Lung (tissue), 12 donors: Measurements from ENCODE around the gene EIF5AL1. TPM values are rescaled to one million over a fixed set of nuclear protein-coding genes. Genes with fewer than 3 reads are reported as not detected.

Experiments used
- ATAC-seq: fragments of 200-7000 bp; cut with Tn5 transposase; one replicate; pipeline ENCODE4 v1.9.1; 2020; ENCODE audit warnings: moderate number of reproducible peaks; ENCODE audit not compliant: insufficient read depth, low FRiP score
- DNase-seq, 3 donors: peaks; one replicate each; pipeline ENCODE4 v3.0.0-alpha.2; 2013 to 2017
- H3K27ac ChIP-seq, 2 donors: one replicate each; pipeline ENCODE4 v1.5.1; 2013; ENCODE audit warnings: mild to moderate bottlenecking in 2 of 2, moderate library complexity in 2 of 2, control low read depth in 1 of 2, inconsistent platforms in 1 of 2, low read depth in 1 of 2, low read length in 1 of 2
- H3K27me3 ChIP-seq, 3 donors: one replicate each; pipeline ENCODE4 v1.5.1; 2013; ENCODE audit warnings: low read length in 2 of 3; ENCODE audit not compliant: control insufficient read depth in 3 of 3, insufficient read depth in 3 of 3
- H3K36me3 ChIP-seq, 4 donors: one replicate each; pipeline ENCODE4 v1.5.1; 2013; ENCODE audit warnings: low read length in 4 of 4, mild to moderate bottlenecking in 1 of 4, moderate library complexity in 1 of 4; ENCODE audit not compliant: control insufficient read depth in 4 of 4, insufficient read depth in 4 of 4
- H3K4me1 ChIP-seq, 5 donors: one replicate each; pipeline ENCODE4 v1.5.1; 2013; ENCODE audit warnings: low read length in 5 of 5, mild to moderate bottlenecking in 2 of 5, moderate library complexity in 1 of 5; ENCODE audit not compliant: control insufficient read depth in 5 of 5, insufficient read depth in 5 of 5
- H3K4me3 ChIP-seq: one replicate; pipeline ENCODE4 v1.5.1; 2013; ENCODE audit warnings: mild to moderate bottlenecking, control low read depth, moderate library complexity
- H3K9ac ChIP-seq, 2 donors: one replicate each; pipeline ENCODE4 v1.5.1; 2013; ENCODE audit warnings: low read length in 2 of 2, control low read depth in 1 of 2; ENCODE audit not compliant: insufficient read depth in 1 of 2
- H3K9me3 ChIP-seq, 4 donors: one replicate each; pipeline ENCODE4 v1.5.1; 2013; ENCODE audit warnings: low read length in 3 of 4, mild to moderate bottlenecking in 1 of 4, moderate library complexity in 1 of 4; ENCODE audit not compliant: control insufficient read depth in 4 of 4, insufficient read depth in 3 of 4
- WGBS, 2 donors: extraction: QIAGEN DNeasy Blood & Tissue Kit; methylation state at CpG; one replicate each; pipeline ENCODE4 v1.1.7; 2013; 5-methylcytosine and 5-hydroxymethylcytosine counted together
- polyA plus RNA-seq, 2 donors: library from polyadenylated mRNA; stranded (reverse); fragments of 200-250 nt; gene quantifications; one replicate each; pipeline ENCODE4 v1.2.1, GENCODE V29; 2013
- total RNA-seq, 2 donors: library from RNA; depleted of rRNA in 1 of 2; stranded (reverse); fragments of >200 nt in 1 of 2; gene quantifications; one replicate each; pipeline ENCODE4 v1.2.1, GENCODE V29; 2014 to 2021
- TF ChIP-seq, protein P1 (sequence below): IDR thresholded peaks from 2 replicates; pipeline ENCODE4 v1.5.1; 2012; ENCODE audit warnings: mild to moderate bottlenecking; ENCODE audit errors: control extremely low read depth, extremely low read depth
- donor health status: control.
- donor health status: control.
- donor health status: Bipolar disorder and iron deficiency.
- donor health status: healthy.
- donor health status: DM: yes; HTN: yes; CAD: no.

Gene EIF5AL1
- total and polyA plus RNA-seq, 4 donors, result 0.14 to 0.88 (median 0.69) TPM

- DNase-seq (peak in 2 of 3 donors; percentile 18 to 59), ATAC-seq (peak; percentile 48)
- TF ChIP-seq, protein P1, sequence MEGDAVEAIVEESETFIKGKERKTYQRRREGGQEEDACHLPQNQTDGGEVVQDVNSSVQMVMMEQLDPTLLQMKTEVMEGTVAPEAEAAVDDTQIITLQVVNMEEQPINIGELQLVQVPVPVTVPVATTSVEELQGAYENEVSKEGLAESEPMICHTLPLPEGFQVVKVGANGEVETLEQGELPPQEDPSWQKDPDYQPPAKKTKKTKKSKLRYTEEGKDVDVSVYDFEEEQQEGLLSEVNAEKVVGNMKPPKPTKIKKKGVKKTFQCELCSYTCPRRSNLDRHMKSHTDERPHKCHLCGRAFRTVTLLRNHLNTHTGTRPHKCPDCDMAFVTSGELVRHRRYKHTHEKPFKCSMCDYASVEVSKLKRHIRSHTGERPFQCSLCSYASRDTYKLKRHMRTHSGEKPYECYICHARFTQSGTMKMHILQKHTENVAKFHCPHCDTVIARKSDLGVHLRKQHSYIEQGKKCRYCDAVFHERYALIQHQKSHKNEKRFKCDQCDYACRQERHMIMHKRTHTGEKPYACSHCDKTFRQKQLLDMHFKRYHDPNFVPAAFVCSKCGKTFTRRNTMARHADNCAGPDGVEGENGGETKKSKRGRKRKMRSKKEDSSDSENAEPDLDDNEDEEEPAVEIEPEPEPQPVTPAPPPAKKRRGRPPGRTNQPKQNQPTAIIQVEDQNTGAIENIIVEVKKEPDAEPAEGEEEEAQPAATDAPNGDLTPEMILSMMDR, result no peak
- no peaks in the 10 kb centered on the region for H3K9me3 ChIP-seq
- 66 to 80% methylated on average over 5 of the region's 5 CpGs for WGBS, 2 donors
- H3K27me3 ChIP-seq, result no peaks in the 10 kb centered on the region
- peak overlapping the region in 1 of 2 donors; percentile 26 for H3K27ac ChIP-seq
- no peaks in the 10 kb centered on the region for H3K36me3 ChIP-seq
- H3K9ac ChIP-seq, result no peak overlapping the region
- H3K4me3 ChIP-seq, result no peak overlapping the region
- peaks cover 0 to 27% (median 15%) of the 10 kb centered on the region in 5 donors for H3K4me1 ChIP-seq
These were observed 24.0 kb upstream of the EIF5AL1 start for GRCh38 chr10:79488336-79488735.

- H3K9ac ChIP-seq, result no peak overlapping the region
- H3K27ac ChIP-seq, result peak overlapping the region in 1 of 2 donors; percentile 26
- 69 to 72% methylated on average over 3 of the region's 3 CpGs for WGBS, 2 donors
- ATAC-seq, result no peak
- DNase-seq, result no peak
- H3K36me3 ChIP-seq, result no peaks in the 10 kb centered on the region
- H3K4me3 ChIP-seq, result no peak overlapping the region
- peaks cover 0 to 22% (median 11%) of the 10 kb centered on the region in 5 donors for H3K4me1 ChIP-seq
- no peaks in the 10 kb centered on the region for H3K27me3 ChIP-seq
- H3K9me3 ChIP-seq, result no peaks in the 10 kb centered on the region
- TF ChIP-seq, protein P1, result no peak
These were observed 23.5 kb upstream of the EIF5AL1 start for GRCh38 chr10:79488870-79489269.

- ATAC-seq (no peak), DNase-seq (peak; percentile 77 to 90 (median 79))
- Histone ChIP-seq H3K4me1 (peaks cover 0 to 15% (median 11%) of the 10 kb centered on the region in 5 donors), H3K27ac (peak overlapping the region in 1 of 2 donors; percentile 30), H3K27me3 (no peaks in the 10 kb centered on the region), H3K9ac (no peak overlapping the region), H3K9me3 (no peaks in the 10 kb centered on the region), H3K36me3 (no peaks in the 10 kb centered on the region), H3K4me3 (no peak overlapping the region)
- 65 to 67% methylated on average over 9 of the region's 9 CpGs for WGBS, 2 donors
- TF ChIP-seq, protein P1, result no peak
These were observed 21.8 kb upstream of the EIF5AL1 start for GRCh38 chr10:79490400-79491142.
